ENCODE measurements around the gene PCCB. TPM values are rescaled to one million over a fixed set of nuclear protein-coding genes. Genes with fewer than 3 reads are reported as not detected.

Gene PCCB
- total RNA-seq, 2 donors from 2014 or later: 54.9 to 65.1 TPM

GRCh38 chr3:136250903-136251460, 842 bp downstream of the PCCB start:
- no peak for TF ChIP-seq CTCF (conservative IDR thresholded peaks at IDR 0.05)
- H3K4me1 ChIP-seq (ENCODE audit: control insufficient read depth, insufficient read depth, low read length): peaks cover 7% of the 10 kb centered on the region
- H3K27ac Mint-ChIP-seq: peak overlapping the region; percentile 97
- peaks cover 24% of the 10 kb centered on the region for H3K4me1 Mint-ChIP-seq
- H3K36me3 ChIP-seq (ENCODE audit: control insufficient read depth, insufficient read depth, low read length): no peaks in the 10 kb centered on the region
- peak overlapping the region; percentile 91 for H3K4me3 ChIP-seq (ENCODE audit: low read length)
- H3K27ac ChIP-seq (ENCODE audit: low read depth, low read length): peak overlapping the region; percentile 97
- peak overlapping the region; percentile 87 for H3K9ac ChIP-seq (ENCODE audit: extremely low read depth, low read length, poor library complexity, severe bottlenecking)
- no peaks in the 10 kb centered on the region for H3K9me3 ChIP-seq (ENCODE audit: control insufficient read depth, low read length)
- DNase-seq: peak; percentile 74
- H3K27me3 ChIP-seq (ENCODE audit: control insufficient read depth, insufficient read depth, low read length, poor library complexity, severe bottlenecking): no peaks in the 10 kb centered on the region
- no peaks in the 10 kb centered on the region for H3K9me3 Mint-ChIP-seq
- peaks cover 3% of the 10 kb centered on the region for H3K36me3 Mint-ChIP-seq (ENCODE audit: low read depth)
- no peaks in the 10 kb centered on the region for H3K27me3 Mint-ChIP-seq (ENCODE audit: insufficient read depth)
- peak overlapping the region; percentile 74 for H3K4me3 Mint-ChIP-seq
- 54 to 69% methylated on average over 12 to 18 of the region's 18 CpGs for WGBS, 2 experiments (ENCODE audit: insufficient coverage in 1 of 2, insufficient read length in 1 of 2)

GRCh38 chr3:136251511-136251910, 1.4 kb downstream of the PCCB start:
- Histone ChIP-seq H3K9me3 (ENCODE audit: control insufficient read depth, low read length) (no peaks in the 10 kb centered on the region), H3K27me3 (ENCODE audit: control insufficient read depth, insufficient read depth, low read length, poor library complexity, severe bottlenecking) (no peaks in the 10 kb centered on the region), H3K4me3 (ENCODE audit: low read length) (peak overlapping the region; percentile 91), H3K4me1 (ENCODE audit: control insufficient read depth, insufficient read depth, low read length) (peaks cover 7% of the 10 kb centered on the region), H3K27ac (ENCODE audit: low read depth, low read length) (no peak overlapping the region), H3K9ac (ENCODE audit: extremely low read depth, low read length, poor library complexity, severe bottlenecking) (no peak overlapping the region), H3K36me3 (ENCODE audit: control insufficient read depth, insufficient read depth, low read length) (peaks cover 5% of the 10 kb centered on the region)
- no peaks in the 10 kb centered on the region for H3K27me3 Mint-ChIP-seq (ENCODE audit: insufficient read depth)
- H3K27ac Mint-ChIP-seq: no peak overlapping the region
- peaks cover 7% of the 10 kb centered on the region for H3K36me3 Mint-ChIP-seq (ENCODE audit: low read depth)
- WGBS, 2 experiments (ENCODE audit: insufficient coverage in 1 of 2, insufficient read length in 1 of 2): 89 to 100% methylated on average over 2 to 3 of the region's 3 CpGs
- peak overlapping the region; percentile 74 for H3K4me3 Mint-ChIP-seq
- DNase-seq: no peak
- no peak for TF ChIP-seq CTCF (conservative IDR thresholded peaks at IDR 0.05)
- H3K4me1 Mint-ChIP-seq: peaks cover 24% of the 10 kb centered on the region
- no peaks in the 10 kb centered on the region for H3K9me3 Mint-ChIP-seq

GRCh38 chr3:136255672-136256406, 5.7 kb downstream of the PCCB start:
- Histone ChIP-seq H3K9ac (ENCODE audit: extremely low read depth, low read length, poor library complexity, severe bottlenecking) (no peak overlapping the region), H3K4me1 (ENCODE audit: control insufficient read depth, insufficient read depth, low read length) (no peaks in the 10 kb centered on the region), H3K36me3 (ENCODE audit: control insufficient read depth, insufficient read depth, low read length) (peaks cover 25% of the 10 kb centered on the region), H3K9me3 (ENCODE audit: control insufficient read depth, low read length) (no peaks in the 10 kb centered on the region), H3K27me3 (ENCODE audit: control insufficient read depth, insufficient read depth, low read length, poor library complexity, severe bottlenecking) (no peaks in the 10 kb centered on the region), H3K4me3 (ENCODE audit: low read length) (no peak overlapping the region), H3K27ac (ENCODE audit: low read depth, low read length) (no peak overlapping the region)
- Mint-ChIP-seq H3K4me3 (no peak overlapping the region), H3K27ac (no peak overlapping the region), H3K9me3 (no peaks in the 10 kb centered on the region), H3K4me1 (peaks cover 8% of the 10 kb centered on the region), H3K27me3 (ENCODE audit: insufficient read depth) (no peaks in the 10 kb centered on the region), H3K36me3 (ENCODE audit: low read depth) (peaks cover 28% of the 10 kb centered on the region)
- WGBS, 2 experiments (ENCODE audit: insufficient coverage in 1 of 2, insufficient read length in 1 of 2): 95 to 100% methylated on average over 6 to 8 of the region's 8 CpGs
- DNase-seq: no peak
- no peak for TF ChIP-seq CTCF (conservative IDR thresholded peaks at IDR 0.05)

Data from endodermal cell (in vitro differentiated cells).